ENCODE results near the gene CIC. TPM values are rescaled to one million over a fixed set of nuclear protein-coding genes. Genes with fewer than 3 reads are reported as not detected.

Gene CIC
- polyA plus RNA-seq, 1 donor (not counting 4 experiments of a cell fraction or from before 2014, with no cell fraction given): 3.1 TPM

DNA sequence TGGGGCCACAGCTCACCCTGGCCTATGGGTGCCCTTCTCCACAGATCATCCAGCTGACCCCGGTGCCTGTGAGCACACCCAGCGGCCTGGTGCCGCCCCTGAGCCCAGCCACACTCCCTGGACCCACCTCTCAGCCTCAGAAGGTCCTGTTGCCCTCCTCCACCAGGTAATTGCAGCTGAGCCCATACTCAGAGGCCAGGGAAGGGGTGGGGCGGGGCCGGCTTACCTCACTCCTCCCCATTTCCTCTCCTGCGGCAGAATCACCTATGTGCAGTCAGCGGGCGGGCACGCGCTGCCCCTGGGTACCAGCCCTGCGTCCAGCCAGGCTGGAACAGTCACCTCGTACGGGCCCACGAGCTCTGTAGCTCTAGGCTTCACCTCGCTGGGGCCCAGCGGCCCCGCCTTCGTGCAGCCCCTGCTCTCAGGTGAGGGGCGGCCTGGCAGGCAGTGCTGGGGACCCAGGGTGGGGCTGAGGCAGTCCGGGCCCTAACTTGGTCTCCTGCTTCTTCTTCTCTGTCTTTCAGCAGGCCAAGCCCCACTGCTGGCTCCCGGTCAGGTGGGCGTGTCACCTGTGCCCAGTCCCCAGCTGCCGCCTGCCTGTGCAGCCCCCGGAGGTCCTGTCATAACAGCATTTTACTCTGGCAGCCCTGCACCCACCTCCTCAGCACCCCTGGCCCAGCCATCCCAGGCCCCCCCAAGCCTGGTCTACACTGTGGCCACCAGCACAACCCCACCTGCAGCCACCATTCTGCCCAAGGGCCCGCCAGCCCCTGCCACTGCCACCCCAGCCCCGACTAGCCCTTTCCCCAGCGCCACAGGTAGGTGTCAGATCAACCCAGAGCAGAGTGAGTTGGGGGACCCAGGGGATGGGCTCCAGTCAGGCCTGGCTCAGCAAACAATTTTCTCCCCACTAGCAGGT is 23.2 kb downstream of the CIC start:
- Histone ChIP-seq H3K27me3 (ENCODE audit: control insufficient read depth, extremely low read depth, insufficient read depth, low read length) (no peaks in the 10 kb centered on the region), H3K4me1 (ENCODE audit: control insufficient read depth, extremely low read depth, insufficient read depth, low read length) (peaks cover 11% of the 10 kb centered on the region), H3K27ac (ENCODE audit: control insufficient read depth, insufficient read depth, low read length) (no peak overlapping the region), H3K4me3 (ENCODE audit: control insufficient read depth in 2 of 3, extremely low read depth in 1 of 3, insufficient read depth in 2 of 3, low read depth in 1 of 3, low read length in 3 of 3) (no peak overlapping the region), H3K9me3 (ENCODE audit: control insufficient read depth, low read depth, low read length) (no peaks in the 10 kb centered on the region), H3K79me2 (ENCODE audit: control insufficient read depth, insufficient read depth, low read length) (no peaks in the 10 kb centered on the region), H3K36me3 (ENCODE audit: control insufficient read depth in 2 of 2, extremely low read depth in 1 of 2, insufficient read depth in 2 of 2, low read length in 2 of 2) (peaks cover 61 to 67% of the 10 kb centered on the region in 2 experiments), H2AFZ (ENCODE audit: control insufficient read depth, low read length) (no peak overlapping the region), H3K9ac (ENCODE audit: control insufficient read depth, extremely low read depth, insufficient read depth, low read length) (no peak overlapping the region), H4K20me1 (ENCODE audit: control insufficient read depth, extremely low read depth, insufficient read depth, low read length) (no peaks in the 10 kb centered on the region), H3K4me2 (ENCODE audit: control insufficient read depth, extremely low read depth, insufficient read depth, low read depth, low read length) (no peak overlapping the region), H3K9me1 (ENCODE audit: control insufficient read depth, extremely low read depth, insufficient read depth, low read length) (no peaks in the 10 kb centered on the region)
- DNase-seq (ENCODE audit: low read depth, low spot score) (no peak), FAIRE-seq (no peak)
- dilution Hi-C loops (cut with MboI; ENCODE audit: extremely low pct_ligation_motif_present, low sequenced_read_pairs): no loop called here
- no peak for TF ChIP-seq EZH2 (IDR thresholded peaks at IDR 0.05; ENCODE audit: low read length)
- TF ChIP-seq, protein P1, sequence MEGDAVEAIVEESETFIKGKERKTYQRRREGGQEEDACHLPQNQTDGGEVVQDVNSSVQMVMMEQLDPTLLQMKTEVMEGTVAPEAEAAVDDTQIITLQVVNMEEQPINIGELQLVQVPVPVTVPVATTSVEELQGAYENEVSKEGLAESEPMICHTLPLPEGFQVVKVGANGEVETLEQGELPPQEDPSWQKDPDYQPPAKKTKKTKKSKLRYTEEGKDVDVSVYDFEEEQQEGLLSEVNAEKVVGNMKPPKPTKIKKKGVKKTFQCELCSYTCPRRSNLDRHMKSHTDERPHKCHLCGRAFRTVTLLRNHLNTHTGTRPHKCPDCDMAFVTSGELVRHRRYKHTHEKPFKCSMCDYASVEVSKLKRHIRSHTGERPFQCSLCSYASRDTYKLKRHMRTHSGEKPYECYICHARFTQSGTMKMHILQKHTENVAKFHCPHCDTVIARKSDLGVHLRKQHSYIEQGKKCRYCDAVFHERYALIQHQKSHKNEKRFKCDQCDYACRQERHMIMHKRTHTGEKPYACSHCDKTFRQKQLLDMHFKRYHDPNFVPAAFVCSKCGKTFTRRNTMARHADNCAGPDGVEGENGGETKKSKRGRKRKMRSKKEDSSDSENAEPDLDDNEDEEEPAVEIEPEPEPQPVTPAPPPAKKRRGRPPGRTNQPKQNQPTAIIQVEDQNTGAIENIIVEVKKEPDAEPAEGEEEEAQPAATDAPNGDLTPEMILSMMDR (optimal IDR thresholded peaks at IDR 0.05 in 1 of 3, IDR thresholded peaks at IDR 0.05 in 1 of 3, conservative IDR thresholded peaks at IDR 0.05 in 1 of 3; ENCODE audit: extremely low read depth in 1 of 3, insufficient read depth in 2 of 3, low read length in 3 of 3): no peak

DNA sequence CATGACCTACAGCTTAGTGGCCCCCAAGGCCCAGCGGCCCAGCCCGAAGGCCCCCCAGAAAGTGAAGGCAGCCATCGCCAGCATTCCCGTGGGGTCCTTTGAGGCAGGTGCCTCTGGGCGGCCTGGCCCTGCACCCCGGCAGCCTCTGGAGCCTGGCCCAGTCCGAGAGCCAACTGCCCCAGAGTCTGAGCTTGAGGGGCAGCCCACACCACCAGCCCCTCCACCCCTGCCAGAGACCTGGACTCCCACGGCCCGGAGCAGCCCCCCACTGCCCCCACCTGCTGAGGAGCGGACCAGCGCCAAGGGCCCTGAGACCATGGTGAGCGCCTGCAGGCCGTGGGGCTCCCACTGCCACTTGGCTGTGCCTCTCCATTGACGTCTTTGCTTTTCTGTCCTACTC is 23.9 kb downstream of the CIC start:
- H2AFZ ChIP-seq (ENCODE audit: control insufficient read depth, low read length): no peak overlapping the region
- no peak overlapping the region for H3K9ac ChIP-seq (ENCODE audit: control insufficient read depth, extremely low read depth, insufficient read depth, low read length)
- DNase-seq (ENCODE audit: low read depth, low spot score) (no peak), FAIRE-seq (no peak)
- no peak overlapping the region for H3K27ac ChIP-seq (ENCODE audit: control insufficient read depth, insufficient read depth, low read length)
- H3K9me1 ChIP-seq (ENCODE audit: control insufficient read depth, extremely low read depth, insufficient read depth, low read length): no peaks in the 10 kb centered on the region
- no peak overlapping the region for H3K4me2 ChIP-seq (ENCODE audit: control insufficient read depth, extremely low read depth, insufficient read depth, low read depth, low read length)
- H3K9me3 ChIP-seq (ENCODE audit: control insufficient read depth, low read depth, low read length): no peaks in the 10 kb centered on the region
- TF ChIP-seq, protein P1 (optimal IDR thresholded peaks at IDR 0.05 in 1 of 3, IDR thresholded peaks at IDR 0.05 in 1 of 3, conservative IDR thresholded peaks at IDR 0.05 in 1 of 3; ENCODE audit: extremely low read depth in 1 of 3, insufficient read depth in 2 of 3, low read length in 3 of 3): no peak
- no peak for TF ChIP-seq EZH2 (IDR thresholded peaks at IDR 0.05; ENCODE audit: low read length)
- H3K4me3 ChIP-seq (ENCODE audit: control insufficient read depth in 2 of 3, extremely low read depth in 1 of 3, insufficient read depth in 2 of 3, low read depth in 1 of 3, low read length in 3 of 3): no peak overlapping the region
- peaks cover 11% of the 10 kb centered on the region for H3K4me1 ChIP-seq (ENCODE audit: control insufficient read depth, extremely low read depth, insufficient read depth, low read length)
- no peaks in the 10 kb centered on the region for H3K27me3 ChIP-seq (ENCODE audit: control insufficient read depth, extremely low read depth, insufficient read depth, low read length)
- no peaks in the 10 kb centered on the region for H4K20me1 ChIP-seq (ENCODE audit: control insufficient read depth, extremely low read depth, insufficient read depth, low read length)
- dilution Hi-C loops (cut with MboI; ENCODE audit: extremely low pct_ligation_motif_present, low sequenced_read_pairs): no loop called here
- no peaks in the 10 kb centered on the region for H3K79me2 ChIP-seq (ENCODE audit: control insufficient read depth, insufficient read depth, low read length)
- peaks cover 61 to 65% of the 10 kb centered on the region in 2 experiments for H3K36me3 ChIP-seq (ENCODE audit: control insufficient read depth in 2 of 2, extremely low read depth in 1 of 2, insufficient read depth in 2 of 2, low read length in 2 of 2)
